ENCODE results near the gene PPIL1. TPM values are rescaled to one million over a fixed set of nuclear protein-coding genes. Genes with fewer than 3 reads are reported as not detected.

The PPIL1 gene
- total and polyA plus RNA-seq, 2 of the 4 experiments (the other 2 are of a cell fraction), result 28.4 to 58.4 TPM

DNA sequence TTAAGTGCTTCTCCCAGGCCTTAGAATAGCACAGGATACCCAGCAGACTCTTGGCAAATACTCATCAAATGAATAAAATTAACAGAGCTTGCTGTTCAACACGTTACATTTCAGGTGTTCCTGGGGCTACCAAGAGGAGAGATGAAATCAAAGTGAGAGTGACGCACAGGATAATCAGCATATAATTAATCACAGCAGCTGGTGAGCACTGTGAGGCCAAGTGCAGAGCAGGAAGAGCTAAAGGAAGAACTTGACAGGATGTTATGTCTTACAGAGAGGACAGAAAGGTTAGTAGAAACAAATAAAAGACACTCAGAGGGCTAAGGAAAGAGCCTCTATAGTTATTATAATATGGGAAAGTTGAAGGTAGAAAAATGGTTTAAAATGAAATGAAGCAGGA, 8.8 kb downstream of the PPIL1 start:
- dilution Hi-C loops (cut with HindIII; ENCODE audit: low sequenced_read_pairs, unreplicated experiment), result no loop called here
- H3K14ac ChIP-seq (replicated peaks; ENCODE audit: low read depth, low read length), result no peak overlapping the region
- H2AK5ac ChIP-seq (ENCODE audit: low read depth, low read length), result no peak overlapping the region
- H3K4me1 ChIP-seq (ENCODE audit: control insufficient read depth, insufficient read depth, low read length), result no peaks in the 10 kb centered on the region
- no peak overlapping the region for H4K91ac ChIP-seq (ENCODE audit: insufficient read depth, low read depth, low read length)
- no peak overlapping the region for H2BK120ac ChIP-seq (ENCODE audit: low read depth, low read length)
- H2BK5ac ChIP-seq (ENCODE audit: low read depth, low read length, poor library complexity, severe bottlenecking), result no peak overlapping the region
- CTCF ChIA-PET, result no interaction called here
- H4K5ac ChIP-seq (ENCODE audit: low read depth, low read length), result no peak overlapping the region
- POLR2A ChIA-PET (ENCODE audit: unreplicated experiment), result no interaction called here
- no peak overlapping the region for H3K9ac ChIP-seq (ENCODE audit: low read depth, low read length)
- no peak overlapping the region for H3K18ac ChIP-seq (ENCODE audit: low read depth, low read length)
- no TSS peak for BruUV-seq (replicated peaks)
- no peak overlapping the region for H2BK20ac ChIP-seq (ENCODE audit: low read depth, low read length)
- H2AK9ac ChIP-seq (replicated peaks; ENCODE audit: low read depth, low read length, poor library complexity), result no peak overlapping the region
- intact Hi-C loops (cut with micrococcal nuclease), result no loop called here
- H3K9me3 ChIP-seq (ENCODE audit: control insufficient read depth, insufficient read depth, low read length), result no peaks in the 10 kb centered on the region
- no peak overlapping the region for H3K4ac ChIP-seq (ENCODE audit: low read depth, low read length)
- no peak for DNase-seq
- no peak overlapping the region for H3K4me2 ChIP-seq (ENCODE audit: low read depth, low read length)
- H3K36me3 ChIP-seq (ENCODE audit: control insufficient read depth, insufficient read depth, low read length), result peaks cover 10% of the 10 kb centered on the region
- TF ChIP-seq NFE2L2 (IDR thresholded peaks at IDR 0.05; ENCODE audit: low read depth, low read length), result no peak
- no peak for TF ChIP-seq FOS (IDR thresholded peaks at IDR 0.05; ENCODE audit: low read depth, low read length)
- no peak for TF ChIP-seq BHLHE40 (IDR thresholded peaks at IDR 0.05; ENCODE audit: low read depth, low read length)
- H3K9me1 ChIP-seq (ENCODE audit: insufficient read depth, low read length), result peaks cover 13% of the 10 kb centered on the region
- no peaks in the 10 kb centered on the region for H3K27me3 ChIP-seq (ENCODE audit: control insufficient read depth, insufficient read depth, low read length)
- H3K27ac ChIP-seq (ENCODE audit: insufficient read depth, low read length), result no peak overlapping the region
- no peak overlapping the region for H3K23ac ChIP-seq (ENCODE audit: low read depth, low read length)
- H4K8ac ChIP-seq (ENCODE audit: low read depth in 2 of 2, low read length in 2 of 2), result no peak overlapping the region
- H2AFZ ChIP-seq (replicated peaks; ENCODE audit: low read length, poor library complexity), result no peak overlapping the region
- no peak for ATAC-seq (ENCODE audit: low read depth)
- no peak overlapping the region for H2BK15ac ChIP-seq (ENCODE audit: low read depth, low read length)
- H3K56ac ChIP-seq (ENCODE audit: extremely low read depth, insufficient read depth, low read length), result no peak overlapping the region
- in situ Hi-C loops (cut with MboI; ENCODE audit: low sequenced_read_pairs), result no loop called here
- H3K4me3 ChIP-seq (ENCODE audit: insufficient read depth, low read depth, low read length), result no peak overlapping the region
- H4K20me1 ChIP-seq (ENCODE audit: insufficient read depth, low read length), result no peaks in the 10 kb centered on the region
- no CpG with 5 or more reads among the region's 2 CpGs for WGBS, 2 experiments (ENCODE audit: extremely low coverage in 2 of 2, insufficient read length in 1 of 2)
- peaks cover 43 to 72% of the 10 kb centered on the region in 2 experiments for H3K79me1 ChIP-seq (ENCODE audit: low read depth in 1 of 2, low read length in 2 of 2)

Data from IMR-90 (cell line).